GM18867 (cell line): Measurements from ENCODE around the gene PATE4.

Source experiments
- ATAC-seq: cut with Tn5 transposase; IDR thresholded peaks from one replicate; pipeline ENCODE4 v1.9.1; 2021; ENCODE audit warnings: mild to moderate bottlenecking, moderate library complexity; ENCODE audit not compliant: unreplicated experiment

PATE4 gene

DNA sequence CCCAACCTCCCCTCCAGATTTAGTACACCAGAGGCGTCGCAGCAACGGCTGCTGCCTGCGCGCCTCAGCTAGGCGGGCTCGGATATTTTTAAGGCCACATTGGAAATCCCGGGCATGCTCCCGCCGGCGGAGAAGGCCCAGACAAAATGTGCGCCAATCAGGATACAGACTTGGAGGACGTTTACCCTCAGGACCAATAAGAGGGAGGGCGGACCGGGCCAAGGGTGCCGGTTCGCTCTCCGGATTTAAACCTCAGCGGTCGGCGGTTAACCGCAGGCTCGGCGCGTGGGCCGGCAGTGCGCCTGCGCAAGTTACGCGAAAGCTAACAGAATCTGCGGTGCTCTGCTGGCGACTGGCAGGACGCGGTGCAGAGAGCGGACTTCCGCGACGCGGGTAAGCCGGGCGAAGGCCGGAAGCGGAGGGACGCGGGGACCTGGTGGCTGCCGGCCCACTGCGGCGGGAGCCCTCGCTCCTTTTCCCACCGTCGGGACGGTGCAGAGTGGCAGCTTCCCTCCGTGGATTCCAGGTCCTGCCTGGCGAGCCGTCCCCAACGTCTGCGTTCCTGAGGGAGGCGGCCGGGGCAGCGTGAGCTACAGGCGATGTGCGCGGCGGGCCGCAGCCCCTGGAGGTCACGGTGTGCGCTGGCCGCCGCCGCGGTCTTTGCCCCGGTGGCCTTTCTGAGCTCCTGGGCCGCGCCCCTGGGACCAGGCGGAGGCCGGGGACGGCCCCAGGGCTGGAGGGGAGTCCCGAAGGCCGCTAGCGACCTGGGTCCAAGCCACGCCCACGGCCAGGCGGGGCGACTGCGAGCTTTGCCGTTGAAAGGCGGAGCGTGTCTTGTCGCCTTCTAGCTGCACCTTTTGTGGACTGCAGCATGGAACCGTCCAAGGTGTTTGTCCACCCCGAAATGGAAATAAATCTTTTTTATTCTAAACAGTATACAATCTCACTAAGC lies 54.5 kb downstream of the PATE4 start, which contains the start of gene HYLS1:
HYLS1 (plus strand) TSS at position 296 of the 952 bp plus-strand sequence. CDS start 11,701 bp downstream, outside the sequence.
- ATAC-seq = peak; percentile 89
